HepG2 (cell line): ENCODE data around the gene TUBB. TPM values are rescaled to one million over a fixed set of nuclear protein-coding genes. Genes with fewer than 3 reads are reported as not detected.

Experiments used
- ATF2 ChIP-seq: sonication (generic); formaldehyde crosslinking; IDR thresholded peaks from 2 replicates; pipeline ENCODE4 v1.4.0; 2020; ENCODE audit warnings: missing genetic modification reagents
- ETV5 ChIP-seq: IDR thresholded peaks from 2 replicates; pipeline ENCODE4 v1.6.1; 2018; ENCODE audit warnings: missing biosample characterization, missing genetic modification reagents, inconsistent platforms, borderline replicate concordance
- GLI4 ChIP-seq: sonication (generic); formaldehyde crosslinking; IDR thresholded peaks from 2 replicates; pipeline ENCODE4 v1.5.1; 2020; ENCODE audit warnings: missing genetic modification reagents, mild to moderate bottlenecking, moderate library complexity, borderline replicate concordance
- HIC2 ChIP-seq: sonication (generic); formaldehyde crosslinking; IDR thresholded peaks from 2 replicates; pipeline ENCODE4 v1.9.0; 2022; ENCODE audit warnings: low read depth, missing genetic modification reagents
- IRX3 ChIP-seq: sonication (generic); formaldehyde crosslinking; IDR thresholded peaks from 2 replicates; pipeline ENCODE4 v1.8.1; 2023; ENCODE audit warnings: mild to moderate bottlenecking, low read depth, missing genetic modification reagents, borderline replicate concordance
- NCOA5 ChIP-seq: sonication (generic); formaldehyde crosslinking; IDR thresholded peaks from 2 replicates; pipeline ENCODE4 v1.4.0; 2020; ENCODE audit warnings: missing genetic modification reagents
- PAF1 ChIP-seq: IDR thresholded peaks from 2 replicates; pipeline ENCODE4 v1.6.1; 2016; ENCODE audit warnings: missing genetic modification reagents, missing compliant biosample characterization
- POLR2A ChIP-seq, 2 experiments: IDR thresholded peaks; 2 replicates each; pipeline ENCODE4 v1.6.1; 2011; ENCODE audit warnings: low read depth in 2 of 2, low read length in 2 of 2, mild to moderate bottlenecking in 1 of 2, moderate library complexity in 1 of 2; ENCODE audit not compliant: insufficient read depth in 1 of 2
- POLR2AphosphoS2 ChIP-seq: IDR thresholded peaks from 2 replicates; pipeline ENCODE4 v1.6.1; 2011; ENCODE audit warnings: low read depth, low read length, improper control_type of control experiment
- POLR2AphosphoS5 ChIP-seq: IDR thresholded peaks from 2 replicates; pipeline ENCODE4 v1.6.1; 2012; ENCODE audit warnings: low read depth, low read length
- SOX5 ChIP-seq: IDR thresholded peaks from 2 replicates; pipeline ENCODE4 v1.6.1; 2016; ENCODE audit warnings: borderline replicate concordance
- SRSF9 ChIP-seq: fragments of 200-400 bp; formaldehyde crosslinking; IDR thresholded peaks from 2 replicates; pipeline ENCODE4 v1.6.1; 2018; ENCODE audit warnings: borderline replicate concordance, mild to moderate bottlenecking, low read depth, low read length; ENCODE audit not compliant: insufficient read depth, poor library complexity, severe bottlenecking
- WIZ ChIP-seq: sonication (generic); formaldehyde crosslinking; IDR thresholded peaks from 2 replicates; pipeline ENCODE4 v1.5.1; 2020; ENCODE audit warnings: mild to moderate bottlenecking, missing genetic modification reagents
- ZFX ChIP-seq: sonication (generic); formaldehyde crosslinking; IDR thresholded peaks from 2 replicates; pipeline ENCODE4 v1.4.0; 2020; ENCODE audit warnings: mild to moderate bottlenecking, low read depth, missing genetic modification reagents, moderate library complexity
- ZFY ChIP-seq: sonication (generic); formaldehyde crosslinking; IDR thresholded peaks from 2 replicates; pipeline ENCODE4 v1.4.0; 2020; ENCODE audit warnings: missing genetic modification reagents
- ZMYM4 ChIP-seq: sonication (generic); formaldehyde crosslinking; IDR thresholded peaks from 2 replicates; pipeline ENCODE4 v1.8.1; 2023; ENCODE audit warnings: mild to moderate bottlenecking, missing genetic modification reagents
- ZNF468 ChIP-seq: sonication (generic); formaldehyde crosslinking; IDR thresholded peaks from 2 replicates; pipeline ENCODE4 v1.8.0; 2022; ENCODE audit warnings: mild to moderate bottlenecking, moderate library complexity, missing genetic modification reagents
- ZNF503 ChIP-seq: sonication (generic); formaldehyde crosslinking; IDR thresholded peaks from 2 replicates; pipeline ENCODE4 v1.4.0; 2020; ENCODE audit warnings: missing genetic modification reagents
- ZNF605 ChIP-seq: sonication (generic); formaldehyde crosslinking; IDR thresholded peaks from 2 replicates; pipeline ENCODE4 v1.8.0; 2022; ENCODE audit warnings: mild to moderate bottlenecking, missing genetic modification reagents
- ZNF660 ChIP-seq: sonication (generic); formaldehyde crosslinking; IDR thresholded peaks from 2 replicates; pipeline ENCODE4 v1.5.1; 2020; ENCODE audit warnings: mild to moderate bottlenecking, low read depth, missing genetic modification reagents, borderline replicate concordance
- ZNF749 ChIP-seq: sonication (generic); formaldehyde crosslinking; IDR thresholded peaks from 2 replicates; pipeline ENCODE4 v1.8.0; 2022; ENCODE audit warnings: mild to moderate bottlenecking, missing genetic modification reagents, moderate library complexity, borderline replicate concordance
- polyA plus RNA-seq, 8 experiments: library from polyadenylated mRNA; depleted of rRNA in 3 of 8; stranded (reverse) in 7 of 8; unstranded in 1 of 8; fragments of >200 nt; fragmentation: Illumina TruSeq in 4 of 8; extraction: Trizol in 4 of 8; gene quantifications; 2 replicates each; pipeline versions ENCODE4 v1.2.1 to v1.2.3, GENCODE V29; 2011 to 2016; ENCODE audit warnings: low read depth in 4 of 8, missing spikeins in 1 of 8, mixed read lengths in 1 of 8; ENCODE audit not compliant: insufficient read depth in 1 of 8
- total RNA-seq, 5 experiments: library from RNA; depleted of rRNA; stranded (reverse); fragments of >200 nt; fragmentation: Illumina TruSeq; extraction: Trizol; gene quantifications; 2 replicates each; pipeline ENCODE4 v1.2.3, GENCODE V29; 2016; ENCODE audit warnings: low read depth in 1 of 5
- TF ChIP-seq, protein P1 (sequence below), 2 experiments: fragments of 450-650 bp in 1 of 2; sonication (generic) in 1 of 2; formaldehyde crosslinking; IDR thresholded peaks; 2 replicates each; pipeline versions ENCODE4 v1.5.0 to v1.8.0; 2020 to 2022; ENCODE audit warnings: mild to moderate bottlenecking in 1 of 2, missing genetic modification reagents in 1 of 2

Gene TUBB
- total and polyA plus RNA-seq, 2 of the 13 experiments (the other 11 are each of a cell fraction or from before 2014, with no cell fraction given) = 911 to 1,163 TPM

GRCh38 chr6:30725713-30726505 is 5.8 kb downstream of the TUBB start (continued):
- TF ChIP-seq ATF2 (CRISPR knock-in tag) = no peak
- 0 out of 2 replicates have a peak, but pooled peaks have one; percentile 25 for TF ChIP-seq ZFX (CRISPR knock-in tag)
- TF ChIP-seq HIC2 (CRISPR knock-in tag) = no peak
- TF ChIP-seq WIZ = no peak
- 0 out of 2 replicates have a peak, but pooled peaks have one; percentile 13 for TF ChIP-seq SOX5 (CRISPR knock-in tag)
- TF ChIP-seq, protein P1, sequence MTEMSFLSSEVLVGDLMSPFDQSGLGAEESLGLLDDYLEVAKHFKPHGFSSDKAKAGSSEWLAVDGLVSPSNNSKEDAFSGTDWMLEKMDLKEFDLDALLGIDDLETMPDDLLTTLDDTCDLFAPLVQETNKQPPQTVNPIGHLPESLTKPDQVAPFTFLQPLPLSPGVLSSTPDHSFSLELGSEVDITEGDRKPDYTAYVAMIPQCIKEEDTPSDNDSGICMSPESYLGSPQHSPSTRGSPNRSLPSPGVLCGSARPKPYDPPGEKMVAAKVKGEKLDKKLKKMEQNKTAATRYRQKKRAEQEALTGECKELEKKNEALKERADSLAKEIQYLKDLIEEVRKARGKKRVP (CRISPR knock-in tag; IDR thresholded peaks at IDR 0.05) = peak in 1 of 2 experiments; percentile 13; a peak in 1 of 4 replicates
- TF ChIP-seq ZFY = no peak; the same call in 1 of the 2 replicates
- TF ChIP-seq ZNF503 (CRISPR knock-in tag) = 0 out of 2 replicates have a peak, but pooled peaks have one; percentile 13
- TF ChIP-seq POLR2AphosphoS5 = peak; percentile 82
- TF ChIP-seq ZNF749 (CRISPR knock-in tag) = peak; percentile 48; the same call in 1 of the 2 replicates
- TF ChIP-seq NCOA5 = 0 out of 2 replicates have a peak, but pooled peaks have one; percentile 20
- 0 out of 2 replicates have a peak, but pooled peaks have one; percentile 37 for TF ChIP-seq ETV5 (CRISPR knock-in tag)
- TF ChIP-seq POLR2AphosphoS2 = no peak
- no peak for TF ChIP-seq ZNF468 (CRISPR knock-in tag)
- no peak for TF ChIP-seq SRSF9
- no peak for TF ChIP-seq ZNF660 (CRISPR knock-in tag)
- TF ChIP-seq PAF1 (CRISPR knock-in tag) = peak; percentile 76; the same call in 1 of the 2 replicates
- TF ChIP-seq IRX3 (CRISPR knock-in tag) = no peak
- no peak for TF ChIP-seq ZNF605
- TF ChIP-seq ZMYM4 = 0 out of 2 replicates have a peak, but pooled peaks have one; percentile 27
- TF ChIP-seq GLI4 (CRISPR knock-in tag) = no peak
- peak in 1 of 2 experiments; percentile 75 for TF ChIP-seq POLR2A (IDR thresholded peaks at IDR 0.05; ENCODE audit: insufficient read depth in 1 of 2, low read depth in 2 of 2, low read length in 2 of 2)
